KOPT-K1 (cell line): ENCODE measurements around the gene NDUFA8.

Source experiments
- H3K27ac ChIP-seq: fragments of 200-600 bp; sonication (generic); 2 replicates; pipeline ENCODE4 v1.5.1; 2016; ENCODE audit warnings: antibody characterized with exemption, mild to moderate bottlenecking, low read depth, low read length; ENCODE audit not compliant: poor library complexity, severe bottlenecking
- H3K36me3 ChIP-seq: fragments of 200-600 bp; sonication (generic); 2 replicates; pipeline ENCODE4 v1.5.1; 2017; ENCODE audit warnings: antibody characterized with exemption, mild to moderate bottlenecking, low read length, moderate library complexity; ENCODE audit not compliant: insufficient read depth
- H3K9me3 ChIP-seq: fragments of 200-600 bp; sonication (generic); 2 replicates; pipeline ENCODE4 v1.5.1; 2017; ENCODE audit warnings: antibody characterized with exemption, low read length, mild to moderate bottlenecking; ENCODE audit not compliant: insufficient read depth, poor library complexity, severe bottlenecking

NDUFA8 gene

GRCh38 chr9:122192261-122192875 is 32.8 kb upstream of the NDUFA8 start:
- Histone ChIP-seq H3K36me3 (no peaks in the 10 kb centered on the region), H3K9me3 (no peaks in the 10 kb centered on the region), H3K27ac (no peak overlapping the region)

GRCh38 chr9:122191584-122191983 is 32.0 kb upstream of the NDUFA8 start:
- H3K36me3 ChIP-seq = no peaks in the 10 kb centered on the region
- H3K27ac ChIP-seq = no peak overlapping the region
- H3K9me3 ChIP-seq = no peaks in the 10 kb centered on the region

- Histone ChIP-seq H3K36me3 (no peaks in the 10 kb centered on the region), H3K27ac (no peak overlapping the region), H3K9me3 (no peaks in the 10 kb centered on the region)
These were observed 31.2 kb upstream of the NDUFA8 start for GRCh38 chr9:122190597-122191381.

- H3K9me3 ChIP-seq = no peaks in the 10 kb centered on the region
These were observed 28.8 kb upstream of the NDUFA8 start for GRCh38 chr9:122188369-122188768.

GRCh38 chr9:122186777-122187470 is 27.3 kb upstream of the NDUFA8 start:
- H3K27ac ChIP-seq = no peak overlapping the region
- H3K9me3 ChIP-seq = no peaks in the 10 kb centered on the region
- no peaks in the 10 kb centered on the region for H3K36me3 ChIP-seq

More at GRCh38 chr9:122188369-122188768, 28.8 kb upstream of the NDUFA8 start:
- Histone ChIP-seq H3K36me3 (no peaks in the 10 kb centered on the region), H3K27ac (no peak overlapping the region)

- H3K27ac ChIP-seq = no peak overlapping the region
- H3K9me3 ChIP-seq = no peaks in the 10 kb centered on the region
- no peaks in the 10 kb centered on the region for H3K36me3 ChIP-seq
These were observed 26.7 kb upstream of the NDUFA8 start for GRCh38 chr9:122186301-122186700.

- Histone ChIP-seq H3K36me3 (no peaks in the 10 kb centered on the region), H3K27ac (no peak overlapping the region), H3K9me3 (no peaks in the 10 kb centered on the region)
These were observed 25.0 kb upstream of the NDUFA8 start for GRCh38 chr9:122184551-122184950.

- Histone ChIP-seq H3K9me3 (no peaks in the 10 kb centered on the region), H3K27ac (no peak overlapping the region), H3K36me3 (no peaks in the 10 kb centered on the region)
These were observed 23.9 kb upstream of the NDUFA8 start for GRCh38 chr9:122183501-122183900.

- Histone ChIP-seq H3K27ac (no peak overlapping the region), H3K9me3 (no peaks in the 10 kb centered on the region), H3K36me3 (no peaks in the 10 kb centered on the region)
These were observed 21.1 kb upstream of the NDUFA8 start for GRCh38 chr9:122180633-122181032.

- no peaks in the 10 kb centered on the region for H3K36me3 ChIP-seq
These were observed 20.1 kb upstream of the NDUFA8 start for GRCh38 chr9:122179690-122180074.

GRCh38 chr9:122179054-122179689 is 19.6 kb upstream of the NDUFA8 start:
- Histone ChIP-seq H3K36me3 (no peaks in the 10 kb centered on the region), H3K9me3 (no peaks in the 10 kb centered on the region), H3K27ac (no peak overlapping the region)

More at GRCh38 chr9:122179690-122180074, 20.1 kb upstream of the NDUFA8 start:
- H3K9me3 ChIP-seq = no peaks in the 10 kb centered on the region
- no peak overlapping the region for H3K27ac ChIP-seq

- no peak overlapping the region for H3K27ac ChIP-seq
- H3K36me3 ChIP-seq = no peaks in the 10 kb centered on the region
- no peaks in the 10 kb centered on the region for H3K9me3 ChIP-seq
These were observed 17.3 kb upstream of the NDUFA8 start for GRCh38 chr9:122176916-122177315.

GRCh38 chr9:122173670-122174069 is 14.1 kb upstream of the NDUFA8 start:
- Histone ChIP-seq H3K9me3 (no peaks in the 10 kb centered on the region), H3K27ac (no peak overlapping the region), H3K36me3 (no peaks in the 10 kb centered on the region)

- no peak overlapping the region for H3K27ac ChIP-seq
- H3K9me3 ChIP-seq = no peaks in the 10 kb centered on the region
These were observed 12.6 kb upstream of the NDUFA8 start for GRCh38 chr9:122172131-122172530.

GRCh38 chr9:122168356-122168755 is 8.8 kb upstream of the NDUFA8 start:
- H3K27ac ChIP-seq = no peak overlapping the region
- no peaks in the 10 kb centered on the region for H3K36me3 ChIP-seq
- H3K9me3 ChIP-seq = no peaks in the 10 kb centered on the region

More at GRCh38 chr9:122172131-122172530, 12.6 kb upstream of the NDUFA8 start:
- no peaks in the 10 kb centered on the region for H3K36me3 ChIP-seq
